ENCODE results near the gene GPSM1.

GRCh38 chr9:136381311-136381710 lies 54.0 kb downstream of the GPSM1 start:
- TF ChIP-seq, protein P1, sequence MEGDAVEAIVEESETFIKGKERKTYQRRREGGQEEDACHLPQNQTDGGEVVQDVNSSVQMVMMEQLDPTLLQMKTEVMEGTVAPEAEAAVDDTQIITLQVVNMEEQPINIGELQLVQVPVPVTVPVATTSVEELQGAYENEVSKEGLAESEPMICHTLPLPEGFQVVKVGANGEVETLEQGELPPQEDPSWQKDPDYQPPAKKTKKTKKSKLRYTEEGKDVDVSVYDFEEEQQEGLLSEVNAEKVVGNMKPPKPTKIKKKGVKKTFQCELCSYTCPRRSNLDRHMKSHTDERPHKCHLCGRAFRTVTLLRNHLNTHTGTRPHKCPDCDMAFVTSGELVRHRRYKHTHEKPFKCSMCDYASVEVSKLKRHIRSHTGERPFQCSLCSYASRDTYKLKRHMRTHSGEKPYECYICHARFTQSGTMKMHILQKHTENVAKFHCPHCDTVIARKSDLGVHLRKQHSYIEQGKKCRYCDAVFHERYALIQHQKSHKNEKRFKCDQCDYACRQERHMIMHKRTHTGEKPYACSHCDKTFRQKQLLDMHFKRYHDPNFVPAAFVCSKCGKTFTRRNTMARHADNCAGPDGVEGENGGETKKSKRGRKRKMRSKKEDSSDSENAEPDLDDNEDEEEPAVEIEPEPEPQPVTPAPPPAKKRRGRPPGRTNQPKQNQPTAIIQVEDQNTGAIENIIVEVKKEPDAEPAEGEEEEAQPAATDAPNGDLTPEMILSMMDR (IDR thresholded peaks at IDR 0.05), result no peak
- TF ChIP-seq EP300 (IDR thresholded peaks at IDR 0.05), result no peak
- TF ChIP-seq POLR2A (IDR thresholded peaks at IDR 0.05), result no peak

All from tibial nerve (tissue), 4 donors.